Glutamatergic neuron (in vitro differentiated cells): Measurements from ENCODE around the gene MAP2. TPM values are rescaled to one million over a fixed set of nuclear protein-coding genes. Genes with fewer than 3 reads are reported as not detected.

ENCODE experiments used
- DNase-seq: peaks from one replicate; pipeline ENCODE4 v3.0.0; 2022
- H3K27ac Mint-ChIP-seq: one replicate; pipeline ENCODE4 v1.8.0; 2020; ENCODE audit warnings: mild to moderate bottlenecking, mixed read lengths, inconsistent platforms; ENCODE audit not compliant: unreplicated experiment
- H3K27me3 Mint-ChIP-seq: one replicate; pipeline ENCODE4 v1.8.0; 2020; ENCODE audit warnings: mild to moderate bottlenecking, moderate library complexity, mixed read lengths, inconsistent platforms; ENCODE audit not compliant: unreplicated experiment
- H3K36me3 Mint-ChIP-seq: one replicate; pipeline ENCODE4 v1.8.0; 2020; ENCODE audit warnings: mild to moderate bottlenecking, mixed read lengths, inconsistent platforms; ENCODE audit not compliant: unreplicated experiment
- H3K4me1 Mint-ChIP-seq: one replicate; pipeline ENCODE4 v1.8.0; 2020; ENCODE audit warnings: mild to moderate bottlenecking, low read depth, mixed read lengths, inconsistent platforms; ENCODE audit not compliant: unreplicated experiment
- H3K4me3 Mint-ChIP-seq: one replicate; pipeline ENCODE4 v1.8.0; 2020; ENCODE audit warnings: mild to moderate bottlenecking, mixed read lengths, inconsistent platforms; ENCODE audit not compliant: unreplicated experiment
- H3K9me3 Mint-ChIP-seq: one replicate; pipeline ENCODE4 v1.8.0; 2020; ENCODE audit warnings: mild to moderate bottlenecking, moderate library complexity, mixed read lengths, inconsistent platforms; ENCODE audit not compliant: unreplicated experiment
- total RNA-seq: library from RNA; stranded (reverse); fragmentation: NEBNext Ultra II Directional; extraction: Animal tissue kit (Norgen Biotek cat#: 25700); gene quantifications from one replicate; pipeline ENCODE4 v1.2.1, GENCODE V29; 2021; ENCODE audit not compliant: unreplicated experiment
- TF ChIP-seq, protein P1 (sequence below): fragments of 200-600 bp; sonication (generic); IDR thresholded peaks from one replicate; pipeline ENCODE4 v1.5.0; 2021; ENCODE audit not compliant: partially characterized antibody, unreplicated experiment

The MAP2 gene
- total RNA-seq, 1 donor from 2014 or later: 177 TPM

DNA sequence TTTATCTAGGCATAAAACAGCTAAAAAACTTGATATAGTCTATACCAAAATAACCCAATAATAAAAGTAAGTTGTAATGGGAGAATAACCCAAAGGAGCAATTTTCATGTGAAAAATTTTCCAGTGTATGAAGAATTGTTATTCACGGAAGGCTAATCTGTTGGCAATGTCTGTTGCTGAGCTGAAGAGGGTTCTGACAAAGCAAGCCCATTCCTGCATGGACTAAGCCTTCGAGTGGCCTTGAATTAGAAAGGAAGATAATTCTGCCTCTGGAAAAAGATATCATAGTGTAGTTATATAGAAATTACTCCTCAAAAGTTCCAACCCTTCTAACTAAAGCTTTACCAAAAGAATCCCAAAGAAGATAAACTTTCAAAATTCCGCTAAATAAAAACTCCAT lies 101.5 kb downstream of the MAP2 start:
- DNase-seq: no peak
- Mint-ChIP-seq H3K27me3 (no peaks in the 10 kb centered on the region), H3K27ac (no peak overlapping the region), H3K9me3 (no peaks in the 10 kb centered on the region), H3K4me1 (peaks cover 12% of the 10 kb centered on the region), H3K36me3 (no peaks in the 10 kb centered on the region), H3K4me3 (no peak overlapping the region)
- TF ChIP-seq, protein P1, sequence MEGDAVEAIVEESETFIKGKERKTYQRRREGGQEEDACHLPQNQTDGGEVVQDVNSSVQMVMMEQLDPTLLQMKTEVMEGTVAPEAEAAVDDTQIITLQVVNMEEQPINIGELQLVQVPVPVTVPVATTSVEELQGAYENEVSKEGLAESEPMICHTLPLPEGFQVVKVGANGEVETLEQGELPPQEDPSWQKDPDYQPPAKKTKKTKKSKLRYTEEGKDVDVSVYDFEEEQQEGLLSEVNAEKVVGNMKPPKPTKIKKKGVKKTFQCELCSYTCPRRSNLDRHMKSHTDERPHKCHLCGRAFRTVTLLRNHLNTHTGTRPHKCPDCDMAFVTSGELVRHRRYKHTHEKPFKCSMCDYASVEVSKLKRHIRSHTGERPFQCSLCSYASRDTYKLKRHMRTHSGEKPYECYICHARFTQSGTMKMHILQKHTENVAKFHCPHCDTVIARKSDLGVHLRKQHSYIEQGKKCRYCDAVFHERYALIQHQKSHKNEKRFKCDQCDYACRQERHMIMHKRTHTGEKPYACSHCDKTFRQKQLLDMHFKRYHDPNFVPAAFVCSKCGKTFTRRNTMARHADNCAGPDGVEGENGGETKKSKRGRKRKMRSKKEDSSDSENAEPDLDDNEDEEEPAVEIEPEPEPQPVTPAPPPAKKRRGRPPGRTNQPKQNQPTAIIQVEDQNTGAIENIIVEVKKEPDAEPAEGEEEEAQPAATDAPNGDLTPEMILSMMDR: no peak

DNA sequence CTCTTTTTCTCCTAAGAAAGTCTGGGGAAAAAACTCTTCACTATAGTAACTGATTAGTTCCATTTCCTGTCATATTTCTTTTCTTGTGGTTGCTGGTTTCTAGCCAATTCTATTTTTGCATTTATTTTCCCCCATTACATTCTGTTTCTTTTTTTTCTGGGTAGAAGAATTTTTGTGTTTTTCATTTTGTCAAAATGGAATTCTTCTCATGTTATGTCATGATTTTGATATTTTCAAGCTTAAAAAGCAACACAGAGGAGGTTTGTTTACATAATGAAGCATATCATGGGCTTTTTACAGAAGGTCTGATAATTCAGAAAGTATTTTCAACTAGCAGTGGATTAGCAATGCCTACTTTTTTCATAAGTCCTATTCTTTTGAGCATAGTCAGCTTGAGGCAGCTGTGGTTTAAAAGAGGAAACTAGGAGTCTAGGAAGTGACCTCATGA lies 102.0 kb downstream of the MAP2 start:
- no peaks in the 10 kb centered on the region for H3K9me3 Mint-ChIP-seq
- no peak overlapping the region for H3K4me3 Mint-ChIP-seq
- H3K27ac Mint-ChIP-seq: no peak overlapping the region

DNA sequence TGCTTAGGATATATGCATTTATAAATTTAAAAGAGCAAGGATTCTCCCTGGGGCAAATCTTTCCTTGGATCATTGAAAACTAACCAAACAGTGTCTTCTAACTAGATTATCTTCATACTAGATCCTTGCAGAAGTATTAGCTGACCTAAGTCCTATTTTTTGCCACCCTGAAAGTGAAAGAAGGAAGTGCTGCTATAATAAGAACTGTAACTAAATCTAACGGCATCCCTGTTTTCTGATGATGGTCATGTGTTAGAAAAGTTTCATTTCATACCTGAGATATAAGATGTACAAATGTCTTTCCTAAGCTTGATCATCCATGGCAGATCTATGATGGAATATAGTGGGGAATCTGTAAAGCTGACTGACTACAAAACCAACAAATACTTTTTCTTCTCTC lies 102.7 kb downstream of the MAP2 start:
- TF ChIP-seq, protein P1: no peak
- no peak for DNase-seq
- H3K27ac Mint-ChIP-seq: no peak overlapping the region
- no peaks in the 10 kb centered on the region for H3K36me3 Mint-ChIP-seq
- no peaks in the 10 kb centered on the region for H3K27me3 Mint-ChIP-seq
- no peaks in the 10 kb centered on the region for H3K9me3 Mint-ChIP-seq
- no peak overlapping the region for H3K4me3 Mint-ChIP-seq
- peaks cover 3% of the 10 kb centered on the region for H3K4me1 Mint-ChIP-seq

More for the DNA sequence above, 102.0 kb downstream of the MAP2 start:
- H3K4me1 Mint-ChIP-seq: peaks cover 9% of the 10 kb centered on the region
- DNase-seq: no peak
- H3K27me3 Mint-ChIP-seq: no peaks in the 10 kb centered on the region
- no peaks in the 10 kb centered on the region for H3K36me3 Mint-ChIP-seq
- TF ChIP-seq, protein P1: no peak

DNA sequence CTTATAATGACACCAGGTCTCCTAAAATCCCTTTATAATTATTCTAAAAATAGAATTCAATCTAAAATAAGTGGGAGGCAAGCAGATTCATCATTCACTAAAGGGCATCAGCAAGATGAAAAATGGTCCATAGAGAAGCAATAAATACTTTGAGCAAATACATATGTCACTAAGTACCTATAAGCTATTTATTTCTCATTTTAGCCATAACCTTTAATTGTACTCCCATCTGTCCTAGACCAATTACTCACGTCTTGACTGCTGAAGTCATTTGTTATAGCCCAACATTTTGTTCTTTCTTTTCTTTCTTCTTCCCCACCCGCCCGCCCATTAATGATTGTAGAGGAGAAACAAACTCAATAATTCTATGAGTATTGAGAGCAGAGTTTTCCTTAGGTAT lies 105.7 kb downstream of the MAP2 start:
- no peak for DNase-seq
- no peaks in the 10 kb centered on the region for H3K27me3 Mint-ChIP-seq
- H3K4me1 Mint-ChIP-seq: peaks cover 5% of the 10 kb centered on the region
- no peaks in the 10 kb centered on the region for H3K36me3 Mint-ChIP-seq
- H3K27ac Mint-ChIP-seq: no peak overlapping the region
- H3K9me3 Mint-ChIP-seq: no peaks in the 10 kb centered on the region
- no peak overlapping the region for H3K4me3 Mint-ChIP-seq
- TF ChIP-seq, protein P1: no peak

DNA sequence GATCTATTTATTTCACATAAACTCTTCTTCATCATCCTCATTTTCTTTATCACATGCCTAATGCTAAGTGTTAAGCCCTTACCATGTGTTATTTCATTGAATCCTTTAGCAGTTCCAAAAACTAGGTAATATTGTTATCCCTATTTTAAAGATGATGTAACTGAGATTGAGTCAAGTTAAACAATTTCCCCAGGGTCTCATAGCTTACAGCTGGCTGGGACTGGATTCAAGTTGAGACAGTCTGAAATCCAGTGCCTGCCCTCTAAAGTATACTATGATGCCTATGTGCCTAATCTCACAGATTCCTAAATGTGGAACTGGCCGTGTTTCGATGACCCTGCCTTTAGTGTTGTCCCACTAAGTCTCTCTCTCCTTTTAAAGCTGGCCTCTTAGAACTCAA lies 108.5 kb downstream of the MAP2 start:
- H3K36me3 Mint-ChIP-seq: no peaks in the 10 kb centered on the region
- TF ChIP-seq, protein P1: no peak
- H3K27me3 Mint-ChIP-seq: no peaks in the 10 kb centered on the region
- no peak for DNase-seq
- H3K9me3 Mint-ChIP-seq: no peaks in the 10 kb centered on the region
- H3K4me3 Mint-ChIP-seq: no peak overlapping the region
- H3K4me1 Mint-ChIP-seq: peaks cover 3% of the 10 kb centered on the region
- no peak overlapping the region for H3K27ac Mint-ChIP-seq
